ENCODE results near the gene SESN1.
"Not testable (repeated sequence)": the region's sequence is repeated elsewhere in the genome, so short reads cannot be mapped to it uniquely, and the experiment has no call there.

SESN1 gene

GRCh38 chr6:109094416-109095035 is at the start of gene SESN1:
SESN1 (minus strand) TSS chr6:109094846; CDS start chr6:109094073, 773 bp downstream.
- in situ Hi-C loops (cut with HindIII; ENCODE audit: low sequenced_read_pairs) = loop anchor here (25.0 kb wide), 1 partner anchor 557 kb away; no protein-coding TSS in a partner anchor

- in situ Hi-C loops (cut with HindIII; ENCODE audit: low sequenced_read_pairs) = no loop called here
Measured at GRCh38 chr6:109143191-109143590, 48.5 kb upstream of the SESN1 start.

- in situ Hi-C loops (cut with HindIII; ENCODE audit: low sequenced_read_pairs) = not testable (repeated sequence)
Measured at GRCh38 chr6:109142067-109142466, 47.4 kb upstream of the SESN1 start.

- in situ Hi-C loops (cut with HindIII; ENCODE audit: low sequenced_read_pairs) = no loop called here
Measured at GRCh38 chr6:109139109-109139508, 44.5 kb upstream of the SESN1 start.

- in situ Hi-C loops (cut with HindIII; ENCODE audit: low sequenced_read_pairs) = not testable (repeated sequence)
Measured at GRCh38 chr6:109136530-109136929, 41.9 kb upstream of the SESN1 start.

GRCh38 chr6:109136039-109136438 is 41.4 kb upstream of the SESN1 start:
- in situ Hi-C loops (cut with HindIII; ENCODE audit: low sequenced_read_pairs) = not testable (repeated sequence)

- in situ Hi-C loops (cut with HindIII; ENCODE audit: low sequenced_read_pairs) = not testable (repeated sequence)
Measured at GRCh38 chr6:109135600-109135999, 41.0 kb upstream of the SESN1 start.

- in situ Hi-C loops (cut with HindIII; ENCODE audit: low sequenced_read_pairs) = no loop called here
Measured at GRCh38 chr6:109130065-109130464, 35.4 kb upstream of the SESN1 start.

GRCh38 chr6:109125504-109125903 is 30.9 kb upstream of the SESN1 start:
- in situ Hi-C loops (cut with HindIII; ENCODE audit: low sequenced_read_pairs) = no loop called here

GRCh38 chr6:109124219-109124618 is 29.6 kb upstream of the SESN1 start:
- in situ Hi-C loops (cut with HindIII; ENCODE audit: low sequenced_read_pairs) = no loop called here

- in situ Hi-C loops (cut with HindIII; ENCODE audit: low sequenced_read_pairs) = no loop called here
Measured at GRCh38 chr6:109121411-109121810, 26.8 kb upstream of the SESN1 start.

- in situ Hi-C loops (cut with HindIII; ENCODE audit: low sequenced_read_pairs) = no loop called here
Measured at GRCh38 chr6:109118871-109119354, 24.3 kb upstream of the SESN1 start.

GRCh38 chr6:109118337-109118736 is 23.7 kb upstream of the SESN1 start:
- in situ Hi-C loops (cut with HindIII; ENCODE audit: low sequenced_read_pairs) = no loop called here

GRCh38 chr6:109117346-109118035 is 22.8 kb upstream of the SESN1 start:
- in situ Hi-C loops (cut with HindIII; ENCODE audit: low sequenced_read_pairs) = no loop called here

GRCh38 chr6:109112663-109113062 is 18.0 kb upstream of the SESN1 start:
- in situ Hi-C loops (cut with HindIII; ENCODE audit: low sequenced_read_pairs) = not testable (repeated sequence)

- in situ Hi-C loops (cut with HindIII; ENCODE audit: low sequenced_read_pairs) = not testable (repeated sequence)
Measured at GRCh38 chr6:109109663-109110062, 15.0 kb upstream of the SESN1 start.

GRCh38 chr6:109105681-109106080 is 11.0 kb upstream of the SESN1 start:
- in situ Hi-C loops (cut with HindIII; ENCODE audit: low sequenced_read_pairs) = no loop called here

GRCh38 chr6:109104512-109104911 is 9.9 kb upstream of the SESN1 start:
- in situ Hi-C loops (cut with HindIII; ENCODE audit: low sequenced_read_pairs) = no loop called here

GRCh38 chr6:109103942-109104341 is 9.3 kb upstream of the SESN1 start:
- in situ Hi-C loops (cut with HindIII; ENCODE audit: low sequenced_read_pairs) = no loop called here

GRCh38 chr6:109102762-109103161 is 8.1 kb upstream of the SESN1 start:
- in situ Hi-C loops (cut with HindIII; ENCODE audit: low sequenced_read_pairs) = no loop called here

GRCh38 chr6:109097661-109098060 is 3.0 kb upstream of the SESN1 start:
- in situ Hi-C loops (cut with HindIII; ENCODE audit: low sequenced_read_pairs) = loop anchor here (25.0 kb wide), 1 partner anchor 560 kb away; no protein-coding TSS in a partner anchor

- in situ Hi-C loops (cut with HindIII; ENCODE audit: low sequenced_read_pairs) = loop anchor here (25.0 kb wide), 1 partner anchor 559 kb away; no protein-coding TSS in a partner anchor
Measured at GRCh38 chr6:109096208-109096607, 1.6 kb upstream of the SESN1 start.
